Left colon (tissue), 2 donors: ENCODE measurements around the gene GPD1. TPM values are rescaled to one million over a fixed set of nuclear protein-coding genes. Genes with fewer than 3 reads are reported as not detected.
A peak's percentile ranks its signal among the peaks of the same experiment; 100 is the strongest.

Experiments used
- ATAC-seq: fragments of 200-7000 bp; cut with Tn5 transposase; one replicate; pipeline ENCODE4 v1.9.1; 2020; ENCODE audit warnings: mild to moderate bottlenecking, moderate library complexity
- DNase-seq, 2 donors: peaks; one replicate each; pipeline ENCODE4 v3.0.0-alpha.2; 2020
- intact Hi-C, 2 donors: fragments of 100-400 bp; cut with DNase I in 1 of 2; cut with micrococcal nuclease in 1 of 2; formaldehyde crosslinking; loops; one replicate each; pipeline versions ENCODE4 v1.11.2 to v1.14.0; 2022; cut with DNase I, micrococcal nuclease
- total RNA-seq, 2 donors: library from RNA; stranded (reverse); fragmentation: NEBNext Ultra II Directional; extraction: Animal tissue kit (Norgen Biotek cat#: 25700); gene quantifications; one replicate each; pipeline ENCODE4 v1.2.1, GENCODE V29; 2021
- donor health status: DM: no; HTN: no; CAD: no.
- donor health status: DM: yes; HTN: yes; CAD: no.

GPD1 gene
- total RNA-seq, 2 donors from 2014 or later, result 1.8 to 4.3 TPM

DNA sequence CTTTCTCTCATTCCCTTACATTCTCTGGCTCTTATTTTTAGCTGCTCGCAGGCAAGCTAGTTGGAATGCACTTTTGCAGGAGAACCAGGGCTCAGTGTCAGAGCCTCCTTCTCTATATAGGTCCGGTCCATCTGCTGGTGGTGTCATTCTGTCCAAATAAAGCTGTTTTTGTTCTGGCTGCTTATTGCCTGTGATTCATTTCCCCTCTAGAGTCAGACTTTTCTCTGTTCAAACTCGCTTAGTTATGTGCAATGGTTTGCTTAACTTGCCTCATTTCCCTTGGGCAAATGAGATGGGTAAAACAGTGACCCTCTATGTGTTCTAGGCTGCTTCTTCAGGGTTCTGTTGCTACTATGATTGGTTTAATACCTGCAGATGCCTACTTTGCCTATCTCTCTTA is 15.8 kb upstream of the GPD1 start:
- DNase-seq (no peak), ATAC-seq (no peak)
- intact Hi-C loops, result no loop called here

DNA sequence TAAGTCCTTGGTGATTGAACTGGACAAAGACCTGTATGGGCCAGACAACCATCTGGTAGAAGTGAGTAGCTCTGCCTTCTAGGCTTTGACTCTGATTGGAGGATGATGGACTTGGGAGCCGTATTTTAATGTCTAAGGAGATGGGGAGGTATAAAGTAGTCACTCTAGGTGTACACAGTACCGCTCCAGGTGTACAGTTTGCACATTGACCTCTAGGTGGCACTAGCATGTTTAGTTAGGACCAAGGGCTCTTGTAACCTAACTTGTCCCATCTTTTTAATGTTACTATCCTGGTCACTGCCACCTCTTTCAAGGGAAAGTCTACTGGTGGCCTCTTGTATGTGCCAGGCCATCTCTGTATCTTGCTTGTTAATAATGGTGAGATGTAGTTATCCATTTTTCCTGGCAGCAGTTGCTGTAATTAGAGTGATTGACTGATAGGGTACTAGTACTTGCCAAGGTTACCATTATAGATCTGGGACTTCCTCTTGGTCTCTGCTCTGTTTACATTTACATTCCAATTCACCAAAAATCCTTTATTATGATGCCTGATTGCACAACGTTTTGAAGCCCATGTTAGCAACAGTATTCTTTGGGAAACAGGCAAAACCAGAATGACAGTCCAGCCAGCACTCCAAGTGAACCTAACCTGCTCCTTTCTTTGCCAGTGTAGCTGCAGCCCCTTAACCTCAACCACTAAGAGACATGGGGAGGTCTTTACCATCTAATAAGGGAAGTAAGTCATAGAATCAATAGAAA is 15.1 kb upstream of the GPD1 start:
- intact Hi-C loops, result no loop called here
- DNase-seq, result peak in 1 of 2 donors; percentile 67
- peak; percentile 46 for ATAC-seq

GRCh38 chr12:50089730-50090129 is 14.1 kb upstream of the GPD1 start:
- ATAC-seq (no peak), DNase-seq (no peak)
- intact Hi-C loops, result no loop called here

GRCh38 chr12:50090391-50090790 is 13.4 kb upstream of the GPD1 start:
- DNase-seq, result no peak
- intact Hi-C loops, result no loop called here
- no peak for ATAC-seq

- intact Hi-C loops, result no loop called here
- ATAC-seq, result no peak
Observed at GRCh38 chr12:50097952-50098351, 5.9 kb upstream of the GPD1 start.

DNA sequence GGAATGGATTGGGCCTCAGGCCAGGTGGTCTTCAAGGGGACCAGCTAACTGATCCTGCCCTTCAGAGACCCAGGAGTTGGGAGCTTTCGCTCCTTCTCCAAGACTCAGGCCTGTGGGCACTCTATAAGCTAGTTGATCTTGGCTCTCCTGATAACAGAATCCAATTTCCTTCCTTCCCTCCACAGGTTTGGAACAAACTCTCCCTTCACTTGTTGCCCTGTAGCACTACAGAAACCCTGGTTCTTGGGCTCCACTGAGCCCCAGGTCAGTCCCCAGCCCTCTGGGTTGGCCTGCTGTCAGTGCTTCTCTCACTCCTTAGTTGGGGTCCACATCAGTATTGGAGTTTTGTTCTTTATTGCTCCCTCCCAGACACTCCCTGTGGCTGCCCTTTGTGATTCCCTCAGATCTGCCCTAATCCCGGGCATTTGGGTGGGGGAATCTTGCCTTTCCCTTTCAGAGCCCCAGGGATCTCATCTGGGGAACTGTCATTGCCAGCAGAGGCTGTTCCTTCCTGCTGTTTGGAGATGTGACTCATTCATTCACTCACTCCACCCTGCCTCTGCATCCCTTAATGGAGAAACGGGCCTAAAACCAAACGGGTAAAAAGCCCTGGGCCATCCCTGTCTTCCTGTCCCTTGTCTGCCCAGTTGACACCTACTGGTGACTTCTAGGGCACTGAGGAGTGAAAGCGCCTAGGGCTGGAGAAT is 4.4 kb upstream of the GPD1 start:
- DNase-seq, result no peak

More at GRCh38 chr12:50097952-50098351, 5.9 kb upstream of the GPD1 start:
- DNase-seq, result no peak

DNA sequence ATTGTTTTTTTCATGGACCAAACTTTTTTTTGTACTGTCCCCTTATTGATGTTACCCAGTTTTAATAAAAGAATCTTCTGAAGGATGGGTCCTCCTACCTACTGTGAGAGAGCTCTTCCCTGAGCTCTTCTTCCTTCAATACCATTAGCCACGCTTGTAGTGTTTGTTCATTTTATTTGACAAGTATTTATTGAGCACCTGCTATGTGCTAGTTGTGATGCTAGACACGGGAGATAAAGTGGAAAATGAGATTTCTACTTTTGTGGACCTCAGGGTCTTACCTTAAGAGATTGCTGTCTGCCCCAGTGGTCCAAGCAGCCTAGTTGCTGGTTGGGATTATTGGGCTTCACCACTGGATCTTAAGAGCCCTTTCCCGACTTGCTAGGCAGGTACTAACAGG is 3.2 kb upstream of the GPD1 start:
- intact Hi-C loops, result no loop called here
- DNase-seq (no peak), ATAC-seq (no peak)

More for the DNA sequence above, 4.4 kb upstream of the GPD1 start:
- no peak for ATAC-seq
- intact Hi-C loops, result no loop called here

GRCh38 chr12:50101663-50102062 is 2.1 kb upstream of the GPD1 start:
- intact Hi-C loops, result no loop called here
- ATAC-seq (no peak), DNase-seq (no peak)

DNA sequence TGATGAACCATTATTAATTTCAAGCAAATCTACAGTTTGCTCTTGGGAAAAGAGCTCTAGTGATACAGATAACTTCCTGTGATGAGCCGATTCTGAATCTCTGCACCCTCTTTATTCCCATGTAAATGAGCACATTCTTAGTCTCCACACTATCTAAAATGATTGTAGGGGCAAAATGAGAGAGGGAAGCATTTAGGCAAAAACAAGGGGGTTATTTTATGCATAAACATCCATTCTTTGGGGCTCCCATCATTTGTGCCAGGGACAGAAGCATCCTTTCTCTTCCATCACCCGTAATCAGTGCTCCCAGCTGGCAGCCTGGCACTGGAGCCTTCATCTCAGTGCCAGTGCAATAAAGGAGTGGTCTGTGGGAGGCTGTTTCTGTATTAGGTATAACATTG is 1.7 kb upstream of the GPD1 start:
- intact Hi-C loops, result no loop called here
- no peak for DNase-seq
- no peak for ATAC-seq

- DNase-seq (no peak), ATAC-seq (no peak)
- intact Hi-C loops, result no loop called here
Observed at GRCh38 chr12:50102646-50103309, 1.0 kb upstream of the GPD1 start.

DNA sequence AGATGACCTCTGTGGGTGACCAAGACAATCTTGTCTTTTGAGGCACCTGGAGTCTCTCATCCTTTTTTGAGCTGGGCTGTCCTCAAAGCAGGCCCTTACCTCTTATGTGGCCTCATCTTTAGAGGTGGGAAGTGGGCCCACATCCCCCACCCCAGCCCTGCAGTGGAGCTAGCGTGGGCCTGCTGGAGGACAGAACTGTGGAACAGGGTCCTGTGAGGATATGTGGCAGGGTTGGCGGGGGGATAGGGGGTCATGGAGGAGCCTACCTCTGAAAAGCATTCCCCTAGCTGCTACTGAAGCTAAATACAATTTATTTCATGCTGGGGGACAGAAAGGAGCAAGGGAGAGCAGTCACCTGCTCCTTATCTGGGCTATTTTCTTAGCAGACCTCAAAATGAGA is 457 bp upstream of the GPD1 start:
- intact Hi-C loops, result no loop called here
- ATAC-seq (no peak), DNase-seq (no peak)

GRCh38 chr12:50104417-50105366 is 884 bp downstream of the GPD1 start:
- no peak for DNase-seq
- ATAC-seq, result peak; percentile 41
- intact Hi-C loops, result no loop called here

DNA sequence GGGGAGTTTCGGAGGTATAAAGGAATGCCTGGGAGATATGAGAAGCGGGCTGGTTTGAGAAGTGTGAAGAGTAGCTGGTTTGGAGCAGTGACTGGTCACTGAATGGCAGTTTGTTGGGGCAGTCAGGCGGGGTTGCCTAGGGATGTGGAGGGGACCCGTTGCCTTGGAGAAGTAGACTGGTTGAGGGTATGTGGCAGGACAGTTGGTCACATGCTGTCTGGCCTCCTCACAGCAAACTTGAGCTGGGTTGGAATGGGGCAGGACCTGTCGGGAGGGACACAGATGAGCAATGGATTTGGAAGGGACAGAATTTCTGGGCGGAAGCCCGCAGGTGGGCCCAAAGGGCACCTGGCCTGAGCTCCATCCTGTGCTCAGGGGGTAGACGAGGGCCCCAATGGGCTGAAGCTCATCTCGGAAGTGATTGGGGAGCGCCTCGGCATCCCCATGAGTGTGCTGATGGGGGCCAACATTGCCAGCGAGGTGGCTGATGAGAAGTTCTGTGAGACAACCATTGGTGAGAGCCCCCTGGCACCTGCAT is 2.2 kb downstream of the GPD1 start:
- intact Hi-C loops, result no loop called here

DNA sequence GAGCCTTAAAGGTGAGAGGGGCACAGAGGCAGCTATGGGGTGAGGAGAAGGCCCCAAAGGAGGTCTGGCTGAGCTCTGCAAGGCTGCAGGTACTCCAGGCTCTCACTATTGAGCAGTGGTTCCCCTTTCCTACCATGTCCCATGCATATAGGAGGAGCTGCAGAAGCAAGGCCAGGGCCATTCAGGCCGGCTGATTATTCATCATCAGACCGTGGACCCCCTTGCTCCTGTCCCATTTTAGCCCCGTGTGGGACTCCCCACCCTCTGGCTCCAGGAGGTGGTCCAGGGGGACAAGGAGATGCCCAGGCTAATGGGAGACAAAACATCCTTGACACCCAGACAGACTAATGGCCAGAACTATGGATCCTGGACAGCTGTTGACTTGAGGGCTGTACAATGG is 3.1 kb downstream of the GPD1 start:
- intact Hi-C loops, result no loop called here

More for the DNA sequence above, 2.2 kb downstream of the GPD1 start:
- no peak for DNase-seq
- no peak for ATAC-seq

DNA sequence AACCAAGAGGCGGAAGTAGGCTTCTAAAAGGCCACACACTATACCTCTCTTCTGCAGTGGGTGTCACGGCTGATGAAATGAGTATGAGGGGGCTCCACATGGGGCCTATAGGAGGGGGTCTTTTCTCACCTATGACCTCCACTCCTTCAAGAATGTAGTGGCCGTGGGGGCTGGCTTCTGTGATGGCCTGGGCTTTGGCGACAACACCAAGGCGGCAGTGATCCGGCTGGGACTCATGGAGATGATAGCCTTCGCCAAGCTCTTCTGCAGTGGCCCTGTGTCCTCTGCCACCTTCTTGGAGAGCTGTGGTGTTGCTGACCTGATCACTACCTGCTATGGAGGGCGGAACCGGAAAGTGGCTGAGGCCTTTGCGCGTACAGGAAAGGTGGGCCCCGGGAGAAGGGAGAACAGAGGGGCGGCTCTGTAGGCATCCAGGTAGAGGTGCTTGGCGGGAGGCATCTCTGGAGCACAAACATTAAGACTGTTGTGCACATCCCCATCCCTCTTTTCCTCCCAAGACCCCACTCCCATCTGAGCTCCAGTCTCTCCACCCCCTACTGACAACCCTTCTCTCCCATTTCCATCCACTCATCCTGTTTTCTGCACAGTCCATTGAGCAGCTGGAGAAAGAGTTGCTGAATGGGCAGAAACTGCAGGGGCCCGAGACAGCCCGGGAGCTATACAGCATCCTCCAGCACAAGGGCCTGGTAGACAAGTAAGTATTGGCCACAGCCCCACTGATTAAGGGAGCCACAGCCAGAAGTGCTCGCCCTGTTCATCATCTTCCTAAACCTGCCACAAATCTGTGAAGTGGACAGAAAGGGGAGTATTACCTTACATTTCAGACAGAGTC is 3.8 kb downstream of the GPD1 start:
- DNase-seq (no peak), ATAC-seq (no peak)
- intact Hi-C loops, result no loop called here

More for the DNA sequence above, 3.1 kb downstream of the GPD1 start:
- DNase-seq, result no peak
- ATAC-seq, result no peak

GRCh38 chr12:50109319-50109718 is 5.5 kb downstream of the GPD1 start:
- intact Hi-C loops, result no loop called here
- ATAC-seq, result no peak
- DNase-seq, result no peak

- intact Hi-C loops, result no loop called here
- peak; percentile 56 for ATAC-seq
Observed at GRCh38 chr12:50110127-50110761, 6.4 kb downstream of the GPD1 start.

More at GRCh38 chr12:50110127-50110761, 6.4 kb downstream of the GPD1 start:
- peak; percentile 73 to 88 for DNase-seq
